Hepatocyte (in vitro differentiated cells): ENCODE measurements around the gene PALLD. TPM values are rescaled to one million over a fixed set of nuclear protein-coding genes. Genes with fewer than 3 reads are reported as not detected.

Experiments used
- DNase-seq: peaks from one replicate; pipeline ENCODE4 v3.0.0-alpha.2; 2016; ENCODE audit warnings: low spot score
- H2AFZ ChIP-seq: fragments of 200-600 bp; sonication (generic); 2 replicates; pipeline ENCODE4 v1.6.0; 2016; ENCODE audit warnings: antibody characterized with exemption, mild to moderate bottlenecking
- H3K27ac ChIP-seq: fragments of 200-600 bp; sonication (generic); 2 replicates; pipeline ENCODE4 v1.5.1; 2016; ENCODE audit warnings: mild to moderate bottlenecking
- H3K27me3 ChIP-seq: fragments of 200-600 bp; sonication (generic); 2 replicates; pipeline ENCODE4 v1.6.1; 2016
- H3K36me3 ChIP-seq: fragments of 200-600 bp; sonication (generic); replicated peaks from 2 replicates; pipeline ENCODE4 v1.5.1; 2016; ENCODE audit warnings: low read depth; ENCODE audit not compliant: insufficient read depth
- H3K4me1 ChIP-seq: fragments of 200-600 bp; sonication (generic); 2 replicates; pipeline ENCODE4 v1.5.1; 2016; ENCODE audit warnings: mild to moderate bottlenecking, moderate library complexity; ENCODE audit not compliant: insufficient read depth
- H3K4me2 ChIP-seq: fragments of 200-600 bp; sonication (generic); 2 replicates; pipeline ENCODE4 v1.6.0; 2016
- H3K4me3 ChIP-seq: fragments of 200-600 bp; sonication (generic); 2 replicates; pipeline ENCODE4 v1.5.1; 2016; ENCODE audit warnings: mild to moderate bottlenecking
- H3K79me2 ChIP-seq: fragments of 200-600 bp; sonication (generic); 2 replicates; pipeline ENCODE4 v1.6.0; 2017; ENCODE audit warnings: mild to moderate bottlenecking
- H3K9me2 ChIP-seq: fragments of 200-600 bp; sonication (generic); replicated peaks from 2 replicates; pipeline ENCODE4 v1.6.0; 2017; ENCODE audit warnings: mild to moderate bottlenecking; ENCODE audit not compliant: insufficient read depth
- H3K9me3 ChIP-seq: fragments of 200-600 bp; sonication (generic); 2 replicates; pipeline ENCODE4 v1.5.1; 2016; ENCODE audit warnings: low read depth, mild to moderate bottlenecking
- H4K20me1 ChIP-seq: fragments of 200-600 bp; sonication (generic); 2 replicates; pipeline ENCODE4 v1.6.0; 2016; ENCODE audit warnings: mild to moderate bottlenecking; ENCODE audit not compliant: insufficient read depth, poor library complexity, severe bottlenecking
- CTCF ChIP-seq: fragments of 200-600 bp; sonication (generic); IDR thresholded peaks from 2 replicates; pipeline ENCODE4 v1.5.1; 2016; ENCODE audit warnings: antibody characterized with exemption, mild to moderate bottlenecking; ENCODE audit not compliant: poor library complexity
- EZH2 ChIP-seq: fragments of 200-600 bp; sonication (generic); IDR thresholded peaks from 2 replicates; pipeline ENCODE4 v1.6.1; 2016; ENCODE audit warnings: antibody characterized with exemption, mild to moderate bottlenecking, borderline replicate concordance
- EZH2phosphoT487 ChIP-seq: fragments of 200-600 bp; sonication (generic); IDR thresholded peaks from one replicate; pipeline ENCODE4 v1.6.1; 2018; ENCODE audit warnings: antibody characterized with exemption, mild to moderate bottlenecking, low read depth, moderate library complexity; ENCODE audit not compliant: unreplicated experiment, severe bottlenecking
- WGBS: methylation state at CpG from one replicate; pipeline ENCODE4 v1.1.6; 2016; ENCODE audit warnings: low lambda C conversion rate; ENCODE audit errors: missing lambda C conversion rate; 5-methylcytosine and 5-hydroxymethylcytosine counted together
- polyA plus RNA-seq: library from polyadenylated mRNA; unstranded; fragments of >200 nt; fragmentation: Nextera tagmentation; extraction: Ambion mirVana; gene quantifications from 2 replicates; pipeline ENCODE4 v1.2.1, GENCODE V29; 2016
- total RNA-seq: library from RNA; depleted of rRNA; stranded (reverse); fragments of >200 nt; gene quantifications from 2 replicates; pipeline ENCODE4 v1.2.3, GENCODE V29; 2014

Gene PALLD
- total and polyA plus RNA-seq, 2 experiments from 2014 or later: 82.7 to 85.2 TPM

DNA sequence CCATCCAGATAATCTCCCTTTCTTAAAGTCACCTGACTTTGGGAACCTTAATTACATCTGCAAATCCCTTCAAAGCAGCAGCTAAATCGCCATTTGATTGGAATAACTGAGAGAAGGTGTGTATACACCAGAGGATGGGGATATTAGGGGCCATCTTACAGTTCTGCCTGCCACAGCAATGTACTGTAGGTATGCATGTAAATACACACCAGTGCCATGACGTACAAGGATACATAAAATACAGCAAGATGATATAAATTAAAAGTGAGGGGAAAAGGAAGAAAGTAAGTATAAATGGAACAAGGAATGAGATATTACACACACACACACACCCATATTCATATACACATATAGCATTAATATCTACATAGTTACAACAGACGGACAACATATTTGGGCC is 432.0 kb downstream of the PALLD start:
- no peaks in the 10 kb centered on the region for H3K4me1 ChIP-seq
- H2AFZ ChIP-seq: no peak overlapping the region
- H3K79me2 ChIP-seq: no peaks in the 10 kb centered on the region
- H3K27ac ChIP-seq: no peak overlapping the region
- TF ChIP-seq CTCF: no peak
- TF ChIP-seq EZH2phosphoT487: no peak
- TF ChIP-seq EZH2: no peak
- no peak overlapping the region for H3K4me2 ChIP-seq
- no peaks in the 10 kb centered on the region for H3K9me2 ChIP-seq
- no peak overlapping the region for H3K4me3 ChIP-seq
- H3K27me3 ChIP-seq: no peaks in the 10 kb centered on the region
- WGBS: 93% methylated on average over 3 of the region's 3 CpGs
- H4K20me1 ChIP-seq: no peaks in the 10 kb centered on the region
- no peak for DNase-seq
- H3K36me3 ChIP-seq: no peaks in the 10 kb centered on the region
- no peaks in the 10 kb centered on the region for H3K9me3 ChIP-seq

- no peaks in the 10 kb centered on the region for H4K20me1 ChIP-seq
- no peaks in the 10 kb centered on the region for H3K9me3 ChIP-seq
- H3K79me2 ChIP-seq: no peaks in the 10 kb centered on the region
- no peak overlapping the region for H3K27ac ChIP-seq
- WGBS: 81% methylated on average over 6 of the region's 6 CpGs
- no peaks in the 10 kb centered on the region for H3K4me1 ChIP-seq
- H3K9me2 ChIP-seq: no peaks in the 10 kb centered on the region
- DNase-seq: no peak
- no peak overlapping the region for H2AFZ ChIP-seq
- no peaks in the 10 kb centered on the region for H3K27me3 ChIP-seq
- no peak overlapping the region for H3K4me3 ChIP-seq
- TF ChIP-seq EZH2phosphoT487: no peak
- no peak for TF ChIP-seq EZH2
- TF ChIP-seq CTCF: no peak
- no peak overlapping the region for H3K4me2 ChIP-seq
- no peaks in the 10 kb centered on the region for H3K36me3 ChIP-seq
Observed at GRCh38 chr4:168930413-168931196, 433.8 kb downstream of the PALLD start.

GRCh38 chr4:168931215-168931650 is 434.4 kb downstream of the PALLD start:
- Histone ChIP-seq H4K20me1 (no peaks in the 10 kb centered on the region), H2AFZ (no peak overlapping the region), H3K9me2 (no peaks in the 10 kb centered on the region), H3K27me3 (no peaks in the 10 kb centered on the region), H3K27ac (no peak overlapping the region), H3K4me1 (no peaks in the 10 kb centered on the region), H3K9me3 (no peaks in the 10 kb centered on the region), H3K4me2 (no peak overlapping the region), H3K36me3 (no peaks in the 10 kb centered on the region), H3K4me3 (no peak overlapping the region), H3K79me2 (no peaks in the 10 kb centered on the region)
- TF ChIP-seq EZH2phosphoT487 (no peak), CTCF (no peak), EZH2 (no peak)
- DNase-seq: no peak
